Measurements from ENCODE around the gene ERGIC1. TPM values are rescaled to one million over a fixed set of nuclear protein-coding genes. Genes with fewer than 3 reads are reported as not detected.

The ERGIC1 gene
- total RNA-seq, 6 experiments from 2014 or later, result 240 to 276 (median 258) TPM

DNA sequence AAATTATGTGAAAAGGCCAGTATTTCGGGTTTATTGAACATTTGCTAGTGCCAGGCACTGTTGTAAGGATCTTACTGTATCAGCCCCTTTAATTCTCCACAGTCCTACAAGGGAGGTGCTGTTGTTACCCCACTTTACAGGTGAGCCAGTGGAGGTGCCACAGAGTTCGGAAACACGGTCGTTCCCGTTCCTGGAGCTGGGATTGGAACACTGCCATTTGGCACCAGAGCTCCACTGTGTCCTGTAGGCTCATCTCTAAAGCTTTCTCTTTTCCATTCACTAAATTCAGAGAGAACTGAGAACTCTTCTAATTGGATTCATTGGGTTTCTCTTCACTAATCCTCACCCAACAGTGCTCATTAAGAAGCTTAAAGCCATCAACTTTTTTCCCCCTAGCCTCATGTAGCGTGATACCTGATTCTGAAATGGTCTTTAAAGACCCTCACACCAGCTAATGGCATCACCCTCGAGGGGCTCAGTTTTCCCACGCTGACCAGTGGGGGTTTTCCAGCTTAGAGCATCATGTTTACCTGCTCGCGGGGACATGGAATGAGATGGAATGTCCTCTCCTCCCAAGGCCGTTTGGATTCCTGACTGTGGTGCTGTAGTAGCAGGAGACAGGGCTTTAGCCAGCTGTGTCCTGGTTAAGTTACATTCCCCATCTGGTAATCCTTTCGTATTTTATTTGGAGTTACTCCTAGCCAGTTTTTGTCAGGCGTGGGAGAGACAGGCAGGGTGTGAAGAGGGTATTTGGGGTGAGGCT lies 5.8 kb downstream of the ERGIC1 start:
- no peak overlapping the region for H3K4me3 Mint-ChIP-seq
- TF ChIP-seq, protein P1, sequence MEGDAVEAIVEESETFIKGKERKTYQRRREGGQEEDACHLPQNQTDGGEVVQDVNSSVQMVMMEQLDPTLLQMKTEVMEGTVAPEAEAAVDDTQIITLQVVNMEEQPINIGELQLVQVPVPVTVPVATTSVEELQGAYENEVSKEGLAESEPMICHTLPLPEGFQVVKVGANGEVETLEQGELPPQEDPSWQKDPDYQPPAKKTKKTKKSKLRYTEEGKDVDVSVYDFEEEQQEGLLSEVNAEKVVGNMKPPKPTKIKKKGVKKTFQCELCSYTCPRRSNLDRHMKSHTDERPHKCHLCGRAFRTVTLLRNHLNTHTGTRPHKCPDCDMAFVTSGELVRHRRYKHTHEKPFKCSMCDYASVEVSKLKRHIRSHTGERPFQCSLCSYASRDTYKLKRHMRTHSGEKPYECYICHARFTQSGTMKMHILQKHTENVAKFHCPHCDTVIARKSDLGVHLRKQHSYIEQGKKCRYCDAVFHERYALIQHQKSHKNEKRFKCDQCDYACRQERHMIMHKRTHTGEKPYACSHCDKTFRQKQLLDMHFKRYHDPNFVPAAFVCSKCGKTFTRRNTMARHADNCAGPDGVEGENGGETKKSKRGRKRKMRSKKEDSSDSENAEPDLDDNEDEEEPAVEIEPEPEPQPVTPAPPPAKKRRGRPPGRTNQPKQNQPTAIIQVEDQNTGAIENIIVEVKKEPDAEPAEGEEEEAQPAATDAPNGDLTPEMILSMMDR (IDR thresholded peaks at IDR 0.05), result no peak
- H3K9me3 Mint-ChIP-seq, result no peaks in the 10 kb centered on the region
- H3K27ac Mint-ChIP-seq, result no peak overlapping the region
- H3K27me3 Mint-ChIP-seq (ENCODE audit: insufficient read depth), result no peaks in the 10 kb centered on the region; the same call in none of the 2 replicates
- H3K4me1 Mint-ChIP-seq (ENCODE audit: low read depth), result peaks cover 44% of the 10 kb centered on the region
- no peak for DNase-seq
- H3K36me3 Mint-ChIP-seq (ENCODE audit: low read depth), result peaks cover 10% of the 10 kb centered on the region

DNA sequence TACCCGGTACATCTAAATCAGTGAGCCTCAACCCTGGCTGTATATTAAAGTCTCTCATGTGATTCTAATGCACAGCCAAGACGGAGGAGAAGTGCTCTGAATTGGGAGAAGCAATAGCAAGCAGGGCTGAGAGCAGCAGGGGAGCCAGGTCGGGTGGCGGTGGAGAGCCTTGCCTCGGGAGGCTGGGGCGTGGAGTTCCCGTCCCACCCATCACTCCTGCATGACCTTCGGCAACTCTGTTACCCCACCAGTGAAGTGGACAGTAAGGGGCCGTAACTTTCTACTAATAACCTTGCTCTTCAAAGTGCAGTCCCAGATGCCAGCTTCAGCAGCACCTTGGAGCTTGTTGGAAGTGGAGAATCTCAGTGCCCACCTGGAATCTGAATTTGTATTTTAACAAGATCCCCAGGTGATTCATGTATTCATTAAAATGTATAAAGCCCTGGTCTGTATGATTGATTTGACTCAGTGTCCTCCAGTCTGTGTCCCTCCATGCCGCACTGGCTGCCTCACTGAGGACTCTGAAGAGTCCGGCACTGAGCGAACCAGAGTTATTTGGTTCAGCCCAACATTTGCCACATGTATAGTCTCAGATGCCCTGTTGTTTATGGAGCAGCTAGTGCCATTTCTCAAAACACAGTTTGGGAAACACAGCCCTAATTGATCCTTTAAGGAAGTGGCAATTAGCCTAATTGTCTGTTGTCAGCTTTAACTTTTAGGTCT lies 6.5 kb downstream of the ERGIC1 start:
- Mint-ChIP-seq H3K27ac (0 out of 2 replicates have a peak overlapping the region, but pooled peaks have one; percentile 11), H3K4me3 (no peak overlapping the region)

DNA sequence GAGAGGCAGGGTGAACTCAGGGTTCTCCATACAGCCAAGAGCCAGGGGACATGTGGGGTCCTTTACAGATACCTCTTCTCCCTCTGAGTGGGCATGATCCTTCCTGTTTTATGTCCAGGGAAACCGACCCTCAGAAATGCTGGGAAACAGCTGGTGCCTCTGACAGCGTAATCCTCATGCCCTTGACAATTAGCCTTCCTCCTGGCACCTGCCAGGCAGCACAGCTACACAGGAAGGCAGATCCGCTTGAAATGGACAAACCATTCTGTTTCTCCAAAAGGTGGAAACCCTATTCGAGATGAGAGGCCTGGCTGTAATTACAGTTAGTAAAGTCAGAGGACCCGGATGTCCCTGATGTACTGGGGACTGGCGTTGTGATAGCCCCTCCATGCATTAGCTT lies 7.2 kb downstream of the ERGIC1 start:
- TF ChIP-seq, protein P1 (IDR thresholded peaks at IDR 0.05), result no peak
- Mint-ChIP-seq H3K36me3 (ENCODE audit: low read depth) (peaks cover 5% of the 10 kb centered on the region; the same call in 1 of the 2 replicates), H3K27ac (0 out of 2 replicates have a peak overlapping the region, but pooled peaks have one; percentile 11), H3K4me3 (no peak overlapping the region), H3K9me3 (no peaks in the 10 kb centered on the region), H3K27me3 (ENCODE audit: insufficient read depth) (no peaks in the 10 kb centered on the region; the same call in none of the 2 replicates), H3K4me1 (ENCODE audit: low read depth) (peaks cover 30% of the 10 kb centered on the region)
- DNase-seq, result no peak

More for the DNA sequence above, 6.5 kb downstream of the ERGIC1 start:
- peaks cover 37% of the 10 kb centered on the region for H3K4me1 Mint-ChIP-seq (ENCODE audit: low read depth)
- H3K36me3 Mint-ChIP-seq (ENCODE audit: low read depth), result peaks cover 10% of the 10 kb centered on the region
- DNase-seq, result no peak
- H3K27me3 Mint-ChIP-seq (ENCODE audit: insufficient read depth), result no peaks in the 10 kb centered on the region; the same call in none of the 2 replicates
- no peaks in the 10 kb centered on the region for H3K9me3 Mint-ChIP-seq
- TF ChIP-seq, protein P1 (IDR thresholded peaks at IDR 0.05), result no peak

GRCh38 chr5:172843825-172844576 lies 9.9 kb downstream of the ERGIC1 start:
- no peak overlapping the region for H3K27ac Mint-ChIP-seq
- no peaks in the 10 kb centered on the region; the same call in none of the 2 replicates for H3K27me3 Mint-ChIP-seq (ENCODE audit: insufficient read depth)
- TF ChIP-seq, protein P1 (IDR thresholded peaks at IDR 0.05), result no peak
- H3K36me3 Mint-ChIP-seq (ENCODE audit: low read depth), result peaks cover 5% of the 10 kb centered on the region; the same call in 1 of the 2 replicates
- no peaks in the 10 kb centered on the region for H3K9me3 Mint-ChIP-seq
- peaks cover 41% of the 10 kb centered on the region for H3K4me1 Mint-ChIP-seq (ENCODE audit: low read depth)
- no peak overlapping the region for H3K4me3 Mint-ChIP-seq
- DNase-seq, result no peak

- TF ChIP-seq, protein P1 (IDR thresholded peaks at IDR 0.05), result no peak
- no peak for DNase-seq
- peaks cover 46% of the 10 kb centered on the region for H3K4me1 Mint-ChIP-seq (ENCODE audit: low read depth)
- H3K27me3 Mint-ChIP-seq (ENCODE audit: insufficient read depth), result no peaks in the 10 kb centered on the region; the same call in none of the 2 replicates
- H3K9me3 Mint-ChIP-seq, result no peaks in the 10 kb centered on the region
- H3K27ac Mint-ChIP-seq, result no peak overlapping the region
- no peak overlapping the region for H3K4me3 Mint-ChIP-seq
- peaks cover 5% of the 10 kb centered on the region; the same call in 1 of the 2 replicates for H3K36me3 Mint-ChIP-seq (ENCODE audit: low read depth)
These were observed 10.5 kb downstream of the ERGIC1 start for GRCh38 chr5:172844577-172844838.
